Hepatocyte (in vitro differentiated cells): Measurements from ENCODE around the gene PRR4.

Source experiments
- EZH2 ChIP-seq: fragments of 200-600 bp; sonication (generic); IDR thresholded peaks from 2 replicates; pipeline ENCODE4 v1.6.1; 2016; ENCODE audit warnings: antibody characterized with exemption, mild to moderate bottlenecking, borderline replicate concordance
- EZH2phosphoT487 ChIP-seq: fragments of 200-600 bp; sonication (generic); IDR thresholded peaks from one replicate; pipeline ENCODE4 v1.6.1; 2018; ENCODE audit warnings: antibody characterized with exemption, mild to moderate bottlenecking, low read depth, moderate library complexity; ENCODE audit not compliant: unreplicated experiment, severe bottlenecking
- TF ChIP-seq, protein P1 (sequence below): fragments of 200-600 bp; sonication (generic); IDR thresholded peaks from 2 replicates; pipeline ENCODE4 v1.5.1; 2016; ENCODE audit warnings: antibody characterized with exemption, mild to moderate bottlenecking; ENCODE audit not compliant: poor library complexity

DNA sequence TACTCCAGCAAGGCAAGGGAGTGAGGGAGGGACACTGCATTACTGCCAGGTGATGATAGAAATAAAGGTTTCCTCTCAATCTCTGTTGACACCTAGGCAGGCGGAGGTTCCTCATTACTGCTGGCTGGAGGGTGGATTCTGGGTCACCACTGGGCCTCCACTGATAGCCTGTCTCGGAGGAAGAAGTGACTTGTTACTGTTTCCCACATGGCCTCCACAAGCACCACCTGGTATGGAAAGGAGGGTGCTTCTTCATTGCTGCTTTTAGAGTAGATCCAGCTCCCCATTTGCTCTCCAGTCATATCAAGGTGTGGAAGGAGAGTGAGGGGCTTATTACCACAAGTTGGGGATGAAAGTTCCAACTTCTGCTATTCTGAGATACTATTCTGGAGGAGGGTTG lies 6.4 kb downstream of the PRR4 start:
- TF ChIP-seq, protein P1, sequence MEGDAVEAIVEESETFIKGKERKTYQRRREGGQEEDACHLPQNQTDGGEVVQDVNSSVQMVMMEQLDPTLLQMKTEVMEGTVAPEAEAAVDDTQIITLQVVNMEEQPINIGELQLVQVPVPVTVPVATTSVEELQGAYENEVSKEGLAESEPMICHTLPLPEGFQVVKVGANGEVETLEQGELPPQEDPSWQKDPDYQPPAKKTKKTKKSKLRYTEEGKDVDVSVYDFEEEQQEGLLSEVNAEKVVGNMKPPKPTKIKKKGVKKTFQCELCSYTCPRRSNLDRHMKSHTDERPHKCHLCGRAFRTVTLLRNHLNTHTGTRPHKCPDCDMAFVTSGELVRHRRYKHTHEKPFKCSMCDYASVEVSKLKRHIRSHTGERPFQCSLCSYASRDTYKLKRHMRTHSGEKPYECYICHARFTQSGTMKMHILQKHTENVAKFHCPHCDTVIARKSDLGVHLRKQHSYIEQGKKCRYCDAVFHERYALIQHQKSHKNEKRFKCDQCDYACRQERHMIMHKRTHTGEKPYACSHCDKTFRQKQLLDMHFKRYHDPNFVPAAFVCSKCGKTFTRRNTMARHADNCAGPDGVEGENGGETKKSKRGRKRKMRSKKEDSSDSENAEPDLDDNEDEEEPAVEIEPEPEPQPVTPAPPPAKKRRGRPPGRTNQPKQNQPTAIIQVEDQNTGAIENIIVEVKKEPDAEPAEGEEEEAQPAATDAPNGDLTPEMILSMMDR = no peak
- TF ChIP-seq EZH2 = no peak
- TF ChIP-seq EZH2phosphoT487 = no peak
